OCI-LY7 (cell line): ENCODE data around the gene ORAI1. TPM values are rescaled to one million over a fixed set of nuclear protein-coding genes. Genes with fewer than 3 reads are reported as not detected.
A peak's percentile ranks its signal among the peaks of the same experiment; 100 is the strongest.

Source experiments
- Bru-seq: library from RNA; stranded (reverse); fragments of 400-500 nt; gene quantifications from one replicate; lab custom pipeline; 2021; lab: Mats Ljungman, UMichigan
- BruChase-seq, 2 experiments: library from RNA; stranded (reverse); fragments of 400-500 nt; gene quantifications; one replicate each; lab custom pipeline; 2021; lab: Mats Ljungman, UMichigan
- BruUV-seq: library from RNA; stranded (reverse); fragments of 400-500 nt; replicated peaks from 2 replicates; lab custom pipeline; 2021; lab: Mats Ljungman, UMichigan
- CTCF ChIA-PET: fragments of 300-600 bp; sonication (Branson Sonifier 250); formaldehyde crosslinking; loops from one replicate; lab custom pipeline; 2022; ENCODE audit warnings: antibody characterized with exemption; ENCODE audit not compliant: unreplicated experiment; lab: Charles Lee
- POLR2A ChIA-PET: fragments of 300-600 bp; sonication (Branson Sonifier 250); formaldehyde crosslinking; loops from one replicate; lab custom pipeline; 2022; ENCODE audit warnings: antibody characterized with exemption; lab: Charles Lee
- DNase-seq: peaks from one replicate; pipeline ENCODE4 v3.0.0-alpha.2; 2015; ENCODE audit warnings: low spot score
- H2AFZ ChIP-seq: fragments of 200-600 bp; sonication (generic), shearing (Covaris generic); 2 replicates; pipeline ENCODE4 v1.6.1; 2014; ENCODE audit warnings: mild to moderate bottlenecking, antibody characterized with exemption, low read length, moderate library complexity
- H3K27ac ChIP-seq: fragments of 200-600 bp; sonication (generic); 2 replicates; pipeline ENCODE4 v1.5.1; 2014; ENCODE audit warnings: mixed run types, low read depth, mild to moderate bottlenecking, moderate library complexity, low read length, inconsistent platforms; ENCODE audit not compliant: poor library complexity, severe bottlenecking
- H3K36me3 ChIP-seq: fragments of 200-600 bp; sonication (generic); 2 replicates; pipeline ENCODE4 v1.6.1; 2014; ENCODE audit warnings: mild to moderate bottlenecking, antibody characterized with exemption, low read length, moderate library complexity, mixed read lengths; ENCODE audit not compliant: insufficient read depth
- H3K4me1 ChIP-seq: fragments of 200-600 bp; sonication (generic); 2 replicates; pipeline ENCODE4 v1.5.1; 2014; ENCODE audit warnings: mild to moderate bottlenecking, low read length; ENCODE audit not compliant: insufficient read depth, poor library complexity, severe bottlenecking
- H3K4me2 ChIP-seq: fragments of 200-600 bp; sonication (generic); 2 replicates; pipeline ENCODE4 v1.6.1; 2014; ENCODE audit warnings: mild to moderate bottlenecking, low read length
- H3K4me3 ChIP-seq: fragments of 200-600 bp; sonication (generic); 2 replicates; pipeline ENCODE4 v1.5.1; 2014; ENCODE audit warnings: mild to moderate bottlenecking, low read depth, low read length; ENCODE audit not compliant: poor library complexity, severe bottlenecking
- H3K79me2 ChIP-seq: fragments of 200-600 bp; sonication (generic); 2 replicates; pipeline ENCODE4 v1.6.1; 2016; ENCODE audit warnings: low read depth, mild to moderate bottlenecking, low read length, moderate library complexity, mixed read lengths; ENCODE audit not compliant: insufficient read depth
- H3K9me2 ChIP-seq: fragments of 200-600 bp; sonication (generic); 2 replicates; pipeline ENCODE4 v1.6.1; 2016; ENCODE audit warnings: mild to moderate bottlenecking, low read length, mixed read lengths; ENCODE audit not compliant: insufficient read depth
- H3K9me3 ChIP-seq: fragments of 200-600 bp; sonication (generic); 2 replicates; pipeline ENCODE4 v1.6.1; 2014; ENCODE audit warnings: mild to moderate bottlenecking, mixed run types, low read length, mixed read lengths
- H4K20me1 ChIP-seq: fragments of 200-600 bp; sonication (generic); 2 replicates; pipeline ENCODE4 v1.6.1; 2014; ENCODE audit warnings: mild to moderate bottlenecking, antibody characterized with exemption, low read length, moderate library complexity, mixed read lengths; ENCODE audit not compliant: insufficient read depth
- CTCF ChIP-seq: fragments of 200-600 bp; sonication (generic); conservative IDR thresholded peaks from 2 replicates; pipeline ENCODE4 v1.5.1; 2014; ENCODE audit warnings: mild to moderate bottlenecking, antibody characterized with exemption, low read length, moderate library complexity, mixed read lengths
- EZH2phosphoT487 ChIP-seq: fragments of 200-600 bp; sonication (generic); IDR thresholded peaks from 2 replicates; pipeline ENCODE4 v1.6.1; 2018; ENCODE audit warnings: low read depth, borderline replicate concordance, mild to moderate bottlenecking, mixed run types, antibody characterized with exemption, low read length, moderate library complexity, mixed read lengths
- intact Hi-C: fragments of 100-400 bp; cut with micrococcal nuclease; formaldehyde crosslinking; loops from one replicate; pipeline ENCODE4 v1.10.0; 2022; ENCODE audit not compliant: unreplicated experiment
- long read RNA-seq: library from polyadenylated mRNA; stranded (forward); transcript quantifications from one replicate; pipeline ENCODE4 v2.0.0, GENCODE V29; 2022
- total RNA-seq, 2 experiments: library from RNA; depleted of rRNA in 1 of 2; stranded (reverse); fragments of >200 nt in 1 of 2; shearing (Covaris generic) in 1 of 2; gene quantifications; 2 replicates each; pipeline ENCODE4 v1.2.3, GENCODE V29; 2014 to 2022

ORAI1 gene
- total RNA-seq (2014; rRNA removed; shearing (Covaris generic)) (3.3 and 9.5 TPM in 2 replicates), total RNA-seq (2022) (19.1 and 20.1 TPM in 2 replicates), Bru-seq, nascent RNA (percentile 66 among the genes with signal in this experiment), BruChase-seq, experiment 1, labeled RNA remaining after a 6-hour chase (percentile 68 among the genes with signal in this experiment), BruChase-seq, experiment 2, labeled RNA remaining after a 2-hour chase (percentile 67 among the genes with signal in this experiment)
- long read RNA-seq, transcript ORAI1-203 (2 exons, 2,138 nt), result major isoform, 47 of 62 reads
- long read RNA-seq, partial matches to known transcripts, result 0 of 62 reads
- long read RNA-seq, other reads (novel, unspliced or antisense), result 15 of 62 reads

GRCh38 chr12:121626087-121626852 lies at the start of gene ORAI1:
Gene ORAI1 (plus strand): TSS chr12:121626530.
- peak within 1 kb of the TSS; percentile 64 for H2AFZ ChIP-seq
- H3K27ac ChIP-seq, result peak within 1 kb of the TSS; percentile 70
- peak; percentile 9; the same call in 1 of the 2 replicates for TF ChIP-seq CTCF
- no peak for TF ChIP-seq EZH2phosphoT487
- peaks cover 22% of the 10 kb centered on the region for H3K79me2 ChIP-seq
- H3K9me2 ChIP-seq, result no peaks in the 10 kb centered on the region
- peaks cover 9% of the 10 kb centered on the region; the same call in 1 of the 2 replicates for H4K20me1 ChIP-seq
- BruUV-seq, result no TSS peak
- H3K36me3 ChIP-seq, result peaks cover 9% of the 10 kb centered on the region; the same call in 1 of the 2 replicates
- DNase-seq, result peak; percentile 97
- peak within 1 kb of the TSS; percentile 69 for H3K4me3 ChIP-seq
- CTCF ChIA-PET, result interaction anchor here (0.6 to 2.0 kb wide), 2 partner anchors 11 to 65 kb away, joined by 3 to 16 read pairs; no protein-coding TSS in a partner anchor
- POLR2A ChIA-PET, result interaction anchor here (0.6 to 3.6 kb wide), 5 partner anchors 11 to 90 kb away, joined by 3 to 10 read pairs (median 3); no protein-coding TSS in a partner anchor
- H3K4me2 ChIP-seq, result peak within 1 kb of the TSS; percentile 84
- H3K4me1 ChIP-seq, result peaks cover 37% of the 10 kb centered on the region
- no peaks in the 10 kb centered on the region for H3K9me3 ChIP-seq
- intact Hi-C loops, result loop anchor here (2.0 to 5.0 kb wide), 2 partner anchors 39 to 176 kb away; partner anchors contain the start of gene SETD1B

- Histone ChIP-seq H2AFZ (no peak overlapping the region), H3K36me3 (peaks cover 4% of the 10 kb centered on the region; the same call in 1 of the 2 replicates), H3K4me3 (no peak overlapping the region), H3K4me2 (no peak overlapping the region), H3K79me2 (peaks cover 7% of the 10 kb centered on the region; the same call in 1 of the 2 replicates), H3K4me1 (peaks cover 15% of the 10 kb centered on the region), H3K27ac (no peak overlapping the region), H3K9me2 (no peaks in the 10 kb centered on the region), H4K20me1 (no peaks in the 10 kb centered on the region), H3K9me3 (no peaks in the 10 kb centered on the region)
- intact Hi-C loops, result no loop called here
- ChIA-PET POLR2A (interaction anchor here (0.6 to 0.9 kb wide), 2 partner anchors 14 to 636 kb away, joined by 3 to 9 read pairs; no protein-coding TSS in a partner anchor), CTCF (no interaction called here)
- DNase-seq, result no peak
- BruUV-seq, result no TSS peak
- TF ChIP-seq EZH2phosphoT487 (no peak), CTCF (no peak)
These were observed 49.4 kb upstream of the ORAI1 start for GRCh38 chr12:121576851-121577391.
